ENCODE data around the gene APOL1.
"Not testable (repeated sequence)": the region's sequence is repeated elsewhere in the genome, so short reads cannot be mapped to it uniquely, and the experiment has no call there.

Gene APOL1

DNA sequence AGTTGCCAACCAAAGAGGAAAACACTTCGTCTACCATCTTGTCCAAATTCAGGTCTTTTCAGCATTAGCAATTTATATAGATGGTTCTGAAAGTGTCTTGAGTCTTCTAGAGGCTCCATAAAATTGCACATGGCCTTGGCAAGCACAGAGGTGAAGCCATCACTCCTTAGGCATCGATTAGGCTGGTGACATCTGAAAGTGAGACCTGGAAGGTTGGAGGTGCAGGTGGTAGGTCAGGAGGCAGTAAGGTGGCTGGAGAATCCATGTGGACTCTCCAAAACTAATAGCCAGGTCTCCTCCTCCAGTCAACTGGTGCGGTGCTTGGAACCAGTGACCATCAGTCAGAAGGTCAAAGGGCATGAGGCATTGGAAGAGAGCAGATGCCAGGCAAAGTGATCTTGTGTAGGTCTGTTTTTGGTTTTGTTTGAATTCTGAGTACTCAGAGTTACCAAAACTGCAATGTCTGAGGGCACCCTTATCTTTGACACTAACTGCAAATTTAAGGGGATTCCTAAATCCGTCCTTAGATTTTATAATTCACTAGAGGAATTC lies 7.1 kb upstream of the APOL1 start:
- no peak for DNase-seq

DNA sequence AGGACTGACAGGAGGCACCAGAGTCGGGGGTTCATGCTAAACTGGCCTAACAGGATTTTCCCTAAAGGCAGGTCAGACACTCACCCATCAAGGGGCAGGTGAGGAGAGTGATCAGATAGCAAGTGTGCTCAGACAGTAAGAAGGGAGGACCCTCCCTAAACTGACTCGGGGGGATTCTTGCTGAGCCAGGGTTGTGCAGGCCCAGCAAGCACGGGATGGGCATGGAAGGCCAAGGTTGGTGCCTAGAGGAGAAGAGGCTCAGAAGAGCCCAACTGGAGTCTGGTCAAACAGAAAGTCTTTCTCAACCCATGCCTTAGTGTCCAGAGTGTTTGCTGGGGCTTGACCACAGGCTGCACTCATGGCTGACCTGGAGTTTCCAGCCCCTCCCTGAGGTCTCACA lies 6.2 kb upstream of the APOL1 start:
- DNase-seq: no peak

GRCh38 chr22:36247955-36248354 lies 5.0 kb upstream of the APOL1 start:
- no peak for DNase-seq

DNA sequence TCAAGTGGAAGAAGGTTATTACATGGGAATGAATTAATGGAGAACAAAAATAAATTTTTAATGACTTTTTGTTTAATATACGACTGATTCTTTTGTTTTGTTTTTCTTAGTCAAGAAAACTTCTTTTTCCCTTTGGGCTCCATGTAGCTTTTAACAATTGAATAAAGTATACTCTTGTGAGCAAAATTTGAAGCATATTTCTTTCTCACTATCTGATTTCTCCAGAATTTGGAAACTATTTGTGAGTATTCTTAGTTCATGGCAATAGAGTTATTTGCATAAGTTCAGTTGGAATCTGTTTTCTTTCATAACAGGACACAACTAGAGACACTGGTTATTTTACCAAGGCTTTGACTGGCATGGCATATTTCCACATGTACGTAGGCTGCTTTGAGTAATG lies 3.8 kb upstream of the APOL1 start:
- no peak for DNase-seq

DNA sequence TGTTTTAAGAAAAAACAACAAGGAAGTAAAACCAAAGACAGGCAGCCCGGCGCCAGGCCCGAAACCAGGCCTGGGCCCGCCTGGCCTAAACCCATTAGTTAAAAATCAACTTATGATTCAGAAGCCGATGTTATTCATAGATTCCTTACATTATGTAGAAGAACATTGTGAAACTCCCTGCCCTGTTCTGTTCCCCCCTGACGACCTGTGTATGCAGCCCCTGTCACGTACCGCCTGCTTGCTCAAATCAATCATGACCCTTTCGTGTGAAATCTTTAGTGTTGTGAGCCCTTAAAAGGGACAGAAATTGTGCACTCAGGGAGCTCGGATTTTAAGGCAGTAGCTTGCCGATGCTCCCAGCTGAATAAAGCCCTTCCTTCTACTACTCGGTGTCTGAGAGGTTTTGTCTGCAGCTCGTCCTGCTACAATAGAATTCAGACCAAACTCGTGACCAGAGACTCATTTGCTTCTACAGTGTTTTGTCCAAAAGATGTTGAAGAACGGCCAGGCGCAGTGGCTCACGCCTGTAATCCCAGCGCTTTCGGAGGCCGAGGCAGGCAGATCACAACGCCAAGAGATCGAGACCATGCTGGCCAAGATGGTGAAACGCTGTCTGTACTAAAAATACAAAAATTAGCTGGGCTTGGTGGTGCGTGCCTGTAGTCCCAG lies 2.5 kb upstream of the APOL1 start:
- DNase-seq: not testable (repeated sequence)

- not testable (repeated sequence) for DNase-seq
Measured at GRCh38 chr22:36251979-36252608, 839 bp upstream of the APOL1 start.

DNA sequence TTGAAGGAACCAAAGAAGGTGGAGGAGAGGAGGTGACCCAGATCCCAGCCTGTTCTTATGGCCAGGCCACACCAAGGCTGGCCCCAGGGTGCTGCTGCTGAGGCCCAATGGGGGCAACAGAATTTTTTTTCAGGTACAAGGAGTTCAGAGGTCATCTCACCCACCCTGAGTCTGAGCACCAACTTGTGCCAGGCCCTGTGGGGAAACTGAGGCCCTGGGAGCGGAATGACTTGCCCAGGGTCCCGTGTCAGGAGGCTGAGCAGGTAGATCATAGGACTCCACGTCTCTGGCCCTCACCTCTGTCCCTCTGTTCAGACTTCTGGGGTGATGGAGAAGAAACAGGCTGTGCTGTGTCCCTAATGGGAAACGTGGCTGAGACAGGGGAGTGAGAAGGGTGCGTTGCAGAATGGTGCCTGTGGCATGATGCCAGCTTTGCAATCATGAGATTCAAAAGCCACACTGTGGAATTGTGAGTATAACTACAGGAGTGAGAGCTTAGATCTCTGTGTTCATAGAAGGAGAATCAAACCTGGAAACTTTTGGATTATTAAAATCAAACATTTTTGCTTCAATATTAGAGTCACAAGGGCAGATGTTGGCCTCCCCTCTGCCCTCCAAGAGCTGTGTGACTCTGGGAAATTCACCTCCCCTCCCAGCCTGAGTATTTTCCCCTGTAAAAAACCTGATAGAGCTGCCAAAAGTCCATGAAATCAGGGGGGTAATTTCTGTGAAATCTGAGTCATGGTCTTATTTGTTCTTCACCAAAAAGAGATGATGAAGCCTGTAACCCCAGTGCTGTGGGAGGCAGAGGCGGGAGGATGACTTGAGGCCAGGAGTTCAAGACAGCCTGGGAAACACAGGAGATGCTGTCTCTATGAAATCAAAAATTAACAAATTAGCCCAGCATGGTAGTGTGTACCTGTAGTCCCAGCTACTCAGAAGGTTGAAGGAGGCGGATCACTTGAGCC lies 874 bp downstream of the APOL1 start:
- no peak for DNase-seq

DNA sequence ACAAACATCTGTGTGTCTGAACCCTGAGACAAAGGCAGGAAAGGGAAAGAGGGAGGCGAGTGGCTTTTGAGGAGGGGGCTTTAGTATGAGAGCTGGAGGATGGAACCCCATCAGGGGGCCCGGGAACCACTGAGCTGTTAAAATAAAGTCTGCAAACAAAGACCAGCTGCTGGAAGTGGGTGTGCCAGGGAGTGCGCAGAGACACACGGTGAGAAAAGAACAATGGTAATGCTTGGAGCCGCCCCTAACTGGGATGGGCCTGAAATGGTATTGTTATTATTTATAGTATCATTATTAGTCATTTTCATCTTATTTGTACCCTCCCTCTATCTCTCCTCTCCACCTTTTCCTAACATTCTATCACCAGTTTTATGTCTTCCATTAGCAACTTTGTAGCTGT lies 2.6 kb downstream of the APOL1 start:
- not testable (repeated sequence) for DNase-seq

GRCh38 chr22:36256478-36256877 lies 3.5 kb downstream of the APOL1 start:
- no peak for DNase-seq

GRCh38 chr22:36257308-36257707 lies 4.4 kb downstream of the APOL1 start:
- DNase-seq: no peak

DNA sequence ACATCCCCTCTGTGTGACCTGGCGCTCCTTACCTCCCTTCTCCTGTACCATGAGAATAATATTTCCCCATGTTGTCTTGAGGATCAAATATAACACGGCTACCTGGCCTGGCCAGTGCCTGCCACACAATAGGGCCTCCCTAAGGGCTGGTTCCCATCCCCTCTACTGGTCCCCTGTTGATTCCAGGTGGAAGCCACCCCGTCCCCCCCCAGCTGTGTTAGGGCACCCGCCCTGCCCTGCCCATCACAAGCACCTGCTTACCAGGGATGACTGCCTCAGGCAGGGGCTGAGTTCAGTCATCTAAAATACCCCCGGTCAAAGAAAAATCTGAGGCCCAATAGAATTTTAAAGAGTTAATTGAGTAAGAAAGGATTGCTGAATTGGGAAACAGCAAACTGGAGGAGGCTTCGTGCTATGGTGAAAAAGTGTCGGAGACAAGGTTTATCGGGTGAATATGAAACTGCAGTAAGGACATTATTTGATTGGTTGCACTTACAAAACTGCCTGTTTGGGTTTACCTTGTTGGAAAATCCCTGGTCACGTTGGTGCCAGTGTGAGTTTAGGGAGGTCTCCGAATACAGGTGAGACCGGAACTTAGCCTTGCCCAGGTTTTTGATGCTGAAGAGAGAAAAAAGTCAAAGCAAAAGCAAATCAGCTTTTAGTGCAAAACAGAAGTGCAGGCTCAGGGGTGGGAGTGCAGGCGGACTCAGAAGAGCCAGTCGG lies 5.2 kb downstream of the APOL1 start:
- DNase-seq: no peak

GRCh38 chr22:36258701-36259614 lies 6.0 kb downstream of the APOL1 start:
- no peak for DNase-seq

DNA sequence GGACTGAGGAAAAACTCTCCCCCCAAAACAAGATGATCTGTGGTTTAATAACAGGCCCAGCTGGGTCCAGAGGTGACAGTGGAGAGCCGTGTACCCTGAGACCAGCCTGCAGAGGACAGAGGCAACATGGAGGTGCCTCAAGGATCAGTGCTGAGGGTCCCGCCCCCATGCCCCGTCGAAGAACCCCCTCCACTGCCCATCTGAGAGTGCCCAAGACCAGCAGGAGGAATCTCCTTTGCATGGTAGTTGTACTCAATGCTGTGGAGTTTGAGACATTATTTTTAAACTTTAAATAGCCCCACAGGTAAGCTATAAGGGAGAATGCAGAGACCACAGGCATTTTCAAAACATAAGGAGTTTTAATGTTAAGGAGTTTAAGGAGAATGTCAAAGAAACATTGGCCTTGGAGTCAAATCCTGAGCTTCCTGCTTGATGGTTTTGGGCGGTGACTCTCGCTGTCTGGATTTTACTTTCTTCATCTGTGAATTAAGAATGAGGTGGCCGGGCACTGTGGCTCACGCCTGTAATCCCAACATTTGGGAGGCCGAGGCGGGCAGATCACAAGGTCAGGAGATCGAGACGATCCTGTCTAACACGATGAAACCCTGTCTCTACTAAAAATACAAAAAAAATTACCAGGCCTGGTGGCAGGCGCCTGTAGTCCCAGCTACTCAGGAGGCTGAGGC lies 6.8 kb downstream of the APOL1 start:
- DNase-seq: no peak

DNA sequence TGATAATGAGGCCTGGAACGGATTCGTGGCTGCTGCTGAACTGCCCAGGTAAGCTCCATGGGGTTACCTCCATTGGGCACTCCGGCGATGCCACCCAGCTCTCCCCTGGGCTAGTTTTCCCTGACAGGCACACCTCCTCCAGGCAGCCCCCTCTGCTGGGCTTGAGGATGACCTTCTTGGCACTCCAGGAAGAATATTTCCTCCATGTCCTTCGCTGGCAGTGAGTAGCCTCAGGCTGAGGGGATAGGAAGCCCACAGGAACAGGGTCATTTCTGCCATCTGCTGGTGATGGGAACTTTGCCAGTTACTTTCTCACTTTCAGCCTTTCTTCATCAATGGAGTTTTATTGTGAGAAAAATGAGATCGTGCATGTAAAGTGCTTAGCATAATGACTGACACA lies 8.7 kb downstream of the APOL1 start:
- DNase-seq: not testable (repeated sequence)

DNA sequence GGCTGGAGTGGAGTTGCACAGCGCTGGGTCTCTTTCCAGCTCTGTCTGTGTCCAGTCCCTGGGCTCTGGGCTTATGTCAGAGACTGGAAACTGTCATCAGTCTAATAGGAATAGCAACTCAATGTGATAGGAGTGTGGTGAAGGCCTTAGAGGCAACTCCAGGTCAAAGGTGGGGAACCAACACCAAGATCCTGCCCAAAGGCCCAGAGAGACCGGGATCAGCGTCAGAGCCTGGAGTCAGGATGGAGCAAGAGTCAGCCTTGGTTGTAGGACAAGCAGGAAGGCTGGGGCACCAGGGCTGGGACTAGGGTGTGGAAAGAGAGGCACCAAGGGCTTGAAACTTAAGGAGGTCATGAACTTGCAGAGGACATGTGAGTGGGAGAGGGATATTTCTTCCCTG lies 9.4 kb downstream of the APOL1 start:
- DNase-seq: not testable (repeated sequence)

- DNase-seq: not testable (repeated sequence)
Measured at GRCh38 chr22:36263216-36263673, 10.3 kb downstream of the APOL1 start.

DNA sequence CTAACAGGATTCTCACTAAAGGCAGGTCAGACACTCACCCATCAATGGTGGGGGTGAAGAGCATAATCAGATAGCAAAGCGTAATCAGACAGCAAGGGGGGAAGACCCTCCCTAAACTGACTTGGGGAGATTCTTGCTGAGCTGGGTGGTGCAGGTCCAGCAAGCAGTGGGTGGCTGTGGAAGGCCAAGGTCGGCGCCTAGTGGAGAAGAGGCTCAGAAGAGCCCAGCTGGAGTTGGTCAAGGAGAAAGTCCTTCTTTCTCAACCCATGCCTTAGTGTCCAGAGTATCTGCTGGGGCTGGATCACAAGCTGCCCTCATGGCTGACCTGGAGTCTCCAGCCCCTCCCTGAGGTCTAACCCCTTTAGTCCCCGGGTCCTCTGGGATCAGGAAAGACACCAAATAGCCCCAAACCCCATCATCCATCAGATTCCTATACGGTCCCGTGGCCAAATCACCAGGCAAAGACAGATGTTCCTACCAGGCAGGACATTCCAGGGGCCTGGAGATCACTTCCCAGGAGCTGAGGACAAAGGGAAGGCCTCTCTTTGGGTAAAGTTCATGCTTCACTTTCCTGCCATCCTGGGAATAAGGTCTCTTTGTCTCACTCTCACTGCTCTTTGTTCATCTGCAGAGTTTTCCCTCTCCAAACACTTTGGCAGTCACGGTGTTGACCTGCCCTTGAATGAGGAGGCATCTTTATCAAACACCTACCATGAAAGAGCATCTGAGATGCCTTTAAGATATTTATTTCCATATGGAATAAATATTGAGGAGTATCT lies 11.1 kb downstream of the APOL1 start:
- DNase-seq: not testable (repeated sequence)

DNA sequence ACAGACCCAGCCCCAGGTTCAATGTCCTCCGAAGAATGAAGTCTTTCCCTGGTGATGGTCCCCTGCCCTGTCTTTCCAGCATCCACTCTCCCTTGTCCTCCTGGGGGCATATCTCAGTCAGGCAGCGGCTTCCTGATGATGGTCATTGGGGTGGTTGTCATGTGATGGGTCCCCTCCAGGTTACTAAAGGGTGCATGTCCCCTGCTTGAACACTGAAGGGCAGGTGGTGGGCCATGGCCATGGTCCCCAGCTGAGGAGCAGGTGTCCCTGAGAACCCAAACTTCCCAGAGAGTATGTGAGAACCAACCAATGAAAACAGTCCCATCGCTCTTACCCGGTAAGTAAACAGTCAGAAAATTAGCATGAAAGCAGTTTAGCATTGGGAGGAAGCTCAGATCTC lies 14.1 kb downstream of the APOL1 start:
- DNase-seq: no peak

DNA sequence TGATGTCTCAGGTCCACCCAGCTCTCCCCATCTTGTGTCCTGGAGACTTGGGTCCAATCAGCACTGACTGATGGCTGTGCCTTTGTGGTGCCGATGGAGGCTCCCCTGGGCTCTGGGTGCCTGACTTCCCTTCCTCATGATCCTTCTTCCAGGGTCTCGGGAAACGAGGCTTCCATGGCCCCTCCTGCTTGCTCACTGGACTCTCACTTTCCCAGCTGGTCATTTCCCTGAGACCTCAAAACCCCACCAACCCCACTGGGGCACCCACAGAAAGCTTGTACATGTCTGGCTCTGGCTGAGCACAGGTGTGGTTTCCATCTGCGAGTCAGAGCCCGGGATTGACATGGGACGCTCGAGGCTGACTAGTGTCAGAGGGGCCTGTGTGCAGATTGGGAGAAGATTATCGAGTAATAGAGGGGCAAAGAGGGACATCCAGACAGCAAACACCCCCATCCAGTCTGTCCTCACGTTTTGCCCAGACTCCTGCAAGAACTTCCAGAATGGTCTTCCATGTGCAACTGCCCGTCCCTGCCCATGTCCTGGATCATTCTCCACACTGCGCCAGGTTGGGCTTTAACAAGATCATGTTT lies 15.1 kb downstream of the APOL1 start:
- no peak for DNase-seq

GRCh38 chr22:36271231-36271630 lies 18.3 kb downstream of the APOL1 start:
- not testable (repeated sequence) for DNase-seq

Data from stimulated activated naive CD4-positive, alpha-beta T cell (primary cell).